IMR-90 (cell line): ENCODE measurements around the gene DCTD. TPM values are rescaled to one million over a fixed set of nuclear protein-coding genes. Genes with fewer than 3 reads are reported as not detected.

ENCODE experiments used
- ATAC-seq: fragments of 200-7000 bp; cut with Tn5 transposase; 2 replicates; pipeline ENCODE4 v1.9.1; 2020; ENCODE audit warnings: low read depth, mild to moderate bottlenecking, moderate library complexity
- BruUV-seq: library from RNA; stranded (reverse); fragments of 400-500 nt; replicated peaks from 2 replicates; lab custom pipeline; 2021; lab: Mats Ljungman, UMichigan
- CTCF ChIA-PET: fragments of 300-600 bp; formaldehyde crosslinking; extraction: SDS; loops from one replicate; lab custom pipeline; 2021; ENCODE audit warnings: antibody characterized with exemption; lab: Yijun Ruan, JAX
- POLR2A ChIA-PET: fragments of 300-600 bp; sonication (Branson Sonifier 250); formaldehyde crosslinking; loops from one replicate; lab custom pipeline; 2022; ENCODE audit warnings: antibody characterized with exemption; ENCODE audit not compliant: unreplicated experiment; lab: Charles Lee
- DNase-seq: peaks from one replicate; pipeline ENCODE4 v3.0.0; 2013
- H2AFZ ChIP-seq: replicated peaks from 2 replicates; pipeline ENCODE3; 2013; ENCODE audit warnings: low read length, mild to moderate bottlenecking; ENCODE audit not compliant: poor library complexity
- H2AK5ac ChIP-seq: 2 replicates; pipeline ENCODE4 v1.6.1; 2013; ENCODE audit warnings: low read depth, low read length, inconsistent platforms
- H2AK9ac ChIP-seq: replicated peaks from 2 replicates; pipeline ENCODE3; 2013; ENCODE audit warnings: mild to moderate bottlenecking, low read depth, low read length, moderate library complexity; ENCODE audit not compliant: poor library complexity
- H2BK120ac ChIP-seq: 2 replicates; pipeline ENCODE4 v1.6.1; 2013; ENCODE audit warnings: low read depth, low read length, inconsistent platforms
- H2BK15ac ChIP-seq: 3 replicates; pipeline ENCODE4 v1.6.1; 2013; ENCODE audit warnings: low read depth, low read length, inconsistent platforms
- H2BK20ac ChIP-seq: 2 replicates; pipeline ENCODE4 v1.6.1; 2013; ENCODE audit warnings: low read depth, mild to moderate bottlenecking, inconsistent platforms, low read length, moderate library complexity
- H2BK5ac ChIP-seq: 2 replicates; pipeline ENCODE4 v1.6.1; 2013; ENCODE audit warnings: mild to moderate bottlenecking, low read depth, low read length, inconsistent platforms; ENCODE audit not compliant: poor library complexity, severe bottlenecking
- H3K14ac ChIP-seq: replicated peaks from 2 replicates; pipeline ENCODE4 v1.6.1; 2013; ENCODE audit warnings: low read depth, low read length, inconsistent platforms
- H3K18ac ChIP-seq: 2 replicates; pipeline ENCODE4 v1.6.1; 2013; ENCODE audit warnings: low read depth, low read length, control low read depth
- H3K23ac ChIP-seq: 2 replicates; pipeline ENCODE4 v1.6.1; 2013; ENCODE audit warnings: low read depth, low read length, inconsistent platforms
- H3K27ac ChIP-seq: 2 replicates; pipeline ENCODE4 v1.5.1; 2013; ENCODE audit warnings: mild to moderate bottlenecking, control low read depth, low read length; ENCODE audit not compliant: insufficient read depth
- H3K27me3 ChIP-seq: 2 replicates; pipeline ENCODE4 v1.6.1; 2013; ENCODE audit warnings: low read length; ENCODE audit not compliant: control insufficient read depth, insufficient read depth
- H3K36me3 ChIP-seq: 2 replicates; pipeline ENCODE4 v1.6.1; 2013; ENCODE audit warnings: low read length, mixed read lengths; ENCODE audit not compliant: control insufficient read depth, insufficient read depth
- H3K4ac ChIP-seq: 2 replicates; pipeline ENCODE4 v1.6.1; 2013; ENCODE audit warnings: low read depth, low read length, inconsistent platforms
- H3K4me1 ChIP-seq: 2 replicates; pipeline ENCODE4 v1.6.1; 2013; ENCODE audit warnings: low read length, mixed read lengths; ENCODE audit not compliant: control insufficient read depth, insufficient read depth
- H3K4me2 ChIP-seq: 2 replicates; pipeline ENCODE4 v1.6.1; 2013; ENCODE audit warnings: low read depth, mild to moderate bottlenecking, control low read depth, low read length, moderate library complexity
- H3K4me3 ChIP-seq: 2 replicates; pipeline ENCODE4 v1.5.1; 2013; ENCODE audit warnings: low read depth, mild to moderate bottlenecking, control low read depth, low read length, moderate library complexity; ENCODE audit not compliant: insufficient read depth
- H3K56ac ChIP-seq: 2 replicates; pipeline ENCODE4 v1.6.1; 2013; ENCODE audit warnings: low read length, inconsistent platforms; ENCODE audit not compliant: insufficient read depth; ENCODE audit errors: extremely low read depth
- H3K79me1 ChIP-seq, 2 experiments: 2 replicates each; pipeline ENCODE4 v1.6.1; 2013; ENCODE audit warnings: low read length in 2 of 2, inconsistent platforms in 1 of 2, low read depth in 1 of 2
- H3K9ac ChIP-seq: 2 replicates; pipeline ENCODE4 v1.6.1; 2013; ENCODE audit warnings: low read depth, low read length, control low read depth
- H3K9me1 ChIP-seq: 2 replicates; pipeline ENCODE4 v1.6.1; 2013; ENCODE audit warnings: low read length, inconsistent platforms; ENCODE audit not compliant: insufficient read depth
- H3K9me3 ChIP-seq: 2 replicates; pipeline ENCODE4 v1.6.1; 2013; ENCODE audit warnings: low read length; ENCODE audit not compliant: control insufficient read depth, insufficient read depth
- H4K20me1 ChIP-seq: 2 replicates; pipeline ENCODE4 v1.6.1; 2013; ENCODE audit warnings: low read length, inconsistent platforms; ENCODE audit not compliant: insufficient read depth
- H4K5ac ChIP-seq: 2 replicates; pipeline ENCODE4 v1.6.1; 2013; ENCODE audit warnings: mild to moderate bottlenecking, low read depth, low read length, control low read depth
- H4K8ac ChIP-seq, 2 experiments: 2 replicates each; pipeline ENCODE4 v1.6.1; 2013; ENCODE audit warnings: low read depth in 2 of 2, low read length in 2 of 2, control low read depth in 1 of 2, inconsistent platforms in 1 of 2
- H4K91ac ChIP-seq: 2 replicates; pipeline ENCODE4 v1.6.1; 2013; ENCODE audit warnings: low read depth, low read length, inconsistent platforms; ENCODE audit not compliant: insufficient read depth
- BHLHE40 ChIP-seq: fragments of 150-350 bp; IDR thresholded peaks from 2 replicates; pipeline ENCODE4 v1.6.1; 2016; ENCODE audit warnings: mild to moderate bottlenecking, low read depth, low read length
- CEBPB ChIP-seq: IDR thresholded peaks from 2 replicates; pipeline ENCODE4 v1.6.1; 2012; ENCODE audit warnings: low read depth, low read length, improper control_type of control experiment
- CHD1 ChIP-seq: IDR thresholded peaks from 2 replicates; pipeline ENCODE4 v1.6.1; 2012; ENCODE audit warnings: low read depth, low read length, improper control_type of control experiment
- ELK1 ChIP-seq: fragments of 150-350 bp; IDR thresholded peaks from 2 replicates; pipeline ENCODE4 v1.6.1; 2016; ENCODE audit warnings: low read depth, mild to moderate bottlenecking, low read length, moderate library complexity, borderline replicate concordance
- FOS ChIP-seq: fragments of 150-350 bp; IDR thresholded peaks from 2 replicates; pipeline ENCODE4 v1.6.1; 2016; ENCODE audit warnings: low read depth, low read length
- MAFK ChIP-seq: IDR thresholded peaks from 2 replicates; pipeline ENCODE4 v1.6.1; 2012; ENCODE audit warnings: low read depth, low read length, improper control_type of control experiment
- MAZ ChIP-seq: IDR thresholded peaks from 2 replicates; pipeline ENCODE4 v1.6.1; 2012; ENCODE audit warnings: low read depth, mild to moderate bottlenecking, low read length, improper control_type of control experiment, moderate library complexity, borderline replicate concordance
- MXI1 ChIP-seq: IDR thresholded peaks from 2 replicates; pipeline ENCODE4 v1.6.1; 2012; ENCODE audit warnings: low read depth, mild to moderate bottlenecking, low read length, moderate library complexity, borderline replicate concordance
- NFE2L2 ChIP-seq: fragments of 150-350 bp; IDR thresholded peaks from 2 replicates; pipeline ENCODE4 v1.6.1; 2016; ENCODE audit warnings: low read depth, mild to moderate bottlenecking, low read length
- POLR2A ChIP-seq: IDR thresholded peaks from 2 replicates; pipeline ENCODE4 v1.6.1; 2012; ENCODE audit warnings: mild to moderate bottlenecking, low read depth, low read length
- RAD21 ChIP-seq: IDR thresholded peaks from 2 replicates; pipeline ENCODE4 v1.6.1; 2012; ENCODE audit warnings: low read length, improper control_type of control experiment
- RCOR1 ChIP-seq: IDR thresholded peaks from 2 replicates; pipeline ENCODE4 v1.6.1; 2012; ENCODE audit warnings: mild to moderate bottlenecking, low read length, improper control_type of control experiment; ENCODE audit not compliant: insufficient replicate concordance
- RFX5 ChIP-seq: IDR thresholded peaks from 2 replicates; pipeline ENCODE4 v1.8.0; 2012; ENCODE audit warnings: low read depth, mild to moderate bottlenecking, low read length, moderate library complexity
- SMC3 ChIP-seq: fragments of 150-350 bp; IDR thresholded peaks from 2 replicates; pipeline ENCODE4 v1.6.1; 2016; ENCODE audit warnings: low read depth, mild to moderate bottlenecking, antibody characterized with exemption, low read length, moderate library complexity
- USF2 ChIP-seq: fragments of 150-350 bp; IDR thresholded peaks from 2 replicates; pipeline ENCODE4 v1.6.1; 2017; ENCODE audit warnings: mild to moderate bottlenecking, antibody characterized with exemption, low read length, low read depth
- WGBS, 2 experiments: methylation state at CpG; one replicate each; pipeline versions ENCODE4 v1.1.5 to v1.1.7; 2013; ENCODE audit warnings: missing lambda C conversion rate in 2 of 2; ENCODE audit not compliant: insufficient read length in 1 of 2; ENCODE audit errors: extremely low coverage in 2 of 2; 5-methylcytosine and 5-hydroxymethylcytosine counted together
- dilution Hi-C: fragments of 300-500 bp; cut with HindIII; formaldehyde crosslinking; loops from one replicate; pipeline ENCODE4 v1.14.3; 2018; ENCODE audit warnings: low sequenced_read_pairs; ENCODE audit not compliant: unreplicated experiment
- in situ Hi-C: fragments of 300-500 bp; cut with MboI; formaldehyde crosslinking; loops from 3 replicates; pipeline ENCODE4 v1.14.3; 2019; ENCODE audit warnings: low sequenced_read_pairs, inconsistent platforms, mixed read lengths
- intact Hi-C: fragments of 100-400 bp; cut with micrococcal nuclease; formaldehyde crosslinking; loops from 2 replicates; pipeline ENCODE4 v1.10.0; 2022
- polyA plus RNA-seq, 3 experiments: library from polyadenylated mRNA; depleted of rRNA; stranded (reverse); fragments of >200 nt; gene quantifications; 2 replicates each; pipeline ENCODE4 v1.2.3, GENCODE V29; 2012; ENCODE audit warnings: low replicate concordance in 1 of 3
- total RNA-seq: library from RNA; depleted of rRNA; stranded (reverse); fragments of >200 nt; gene quantifications from 2 replicates; pipeline ENCODE4 v1.2.3, GENCODE V29; 2012
- TF ChIP-seq, protein P1 (sequence below): conservative IDR thresholded peaks from 2 replicates; pipeline ENCODE4 v1.5.1; 2012; ENCODE audit warnings: mild to moderate bottlenecking, low read depth, low read length, improper control_type of control experiment

DCTD gene
- total and polyA plus RNA-seq, 2 of the 4 experiments (the other 2 are of a cell fraction), result 90.3 to 127 TPM

- Histone ChIP-seq H4K8ac (no peak overlapping the region), H3K14ac (no peak overlapping the region), H3K18ac (no peak overlapping the region), H2BK15ac (no peak overlapping the region), H3K36me3 (no peaks in the 10 kb centered on the region), H4K5ac (no peak overlapping the region), H2AK5ac (no peak overlapping the region), H2AK9ac (no peak overlapping the region), H2AFZ (no peak overlapping the region), H3K9me1 (no peaks in the 10 kb centered on the region), H3K4me1 (no peaks in the 10 kb centered on the region), H4K91ac (no peak overlapping the region), H3K4me3 (no peak overlapping the region), H2BK5ac (no peak overlapping the region), H3K27me3 (no peaks in the 10 kb centered on the region), H3K27ac (no peak overlapping the region), H4K20me1 (no peaks in the 10 kb centered on the region), H3K4ac (no peak overlapping the region), H3K9ac (no peak overlapping the region), H2BK20ac (no peak overlapping the region), H3K79me1 (no peaks in the 10 kb centered on the region), H3K4me2 (no peak overlapping the region), H3K23ac (no peak overlapping the region), H3K56ac (no peak overlapping the region), H3K9me3 (no peaks in the 10 kb centered on the region), H2BK120ac (no peak overlapping the region)
- 95% methylated on average over 3 of the region's 9 CpGs; no CpG with 5 or more reads in 1 of the 2 experiments for WGBS, 2 experiments
- BruUV-seq, result no TSS peak
- DNase-seq, result no peak
- TF ChIP-seq POLR2A (no peak), MXI1 (no peak), RFX5 (no peak), MAZ (no peak), ELK1 (no peak), USF2 (no peak), BHLHE40 (no peak), CEBPB (no peak), RAD21 (no peak), RCOR1 (no peak), CHD1 (no peak), FOS (no peak), MAFK (no peak), SMC3 (no peak), NFE2L2 (no peak)
- TF ChIP-seq, protein P1, sequence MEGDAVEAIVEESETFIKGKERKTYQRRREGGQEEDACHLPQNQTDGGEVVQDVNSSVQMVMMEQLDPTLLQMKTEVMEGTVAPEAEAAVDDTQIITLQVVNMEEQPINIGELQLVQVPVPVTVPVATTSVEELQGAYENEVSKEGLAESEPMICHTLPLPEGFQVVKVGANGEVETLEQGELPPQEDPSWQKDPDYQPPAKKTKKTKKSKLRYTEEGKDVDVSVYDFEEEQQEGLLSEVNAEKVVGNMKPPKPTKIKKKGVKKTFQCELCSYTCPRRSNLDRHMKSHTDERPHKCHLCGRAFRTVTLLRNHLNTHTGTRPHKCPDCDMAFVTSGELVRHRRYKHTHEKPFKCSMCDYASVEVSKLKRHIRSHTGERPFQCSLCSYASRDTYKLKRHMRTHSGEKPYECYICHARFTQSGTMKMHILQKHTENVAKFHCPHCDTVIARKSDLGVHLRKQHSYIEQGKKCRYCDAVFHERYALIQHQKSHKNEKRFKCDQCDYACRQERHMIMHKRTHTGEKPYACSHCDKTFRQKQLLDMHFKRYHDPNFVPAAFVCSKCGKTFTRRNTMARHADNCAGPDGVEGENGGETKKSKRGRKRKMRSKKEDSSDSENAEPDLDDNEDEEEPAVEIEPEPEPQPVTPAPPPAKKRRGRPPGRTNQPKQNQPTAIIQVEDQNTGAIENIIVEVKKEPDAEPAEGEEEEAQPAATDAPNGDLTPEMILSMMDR, result no peak
- in situ Hi-C loops, result no loop called here
- ChIA-PET CTCF (interaction anchor here (0.6 kb wide), 1 partner anchor 8 kb away, joined by 6 read pairs; no protein-coding TSS in a partner anchor), POLR2A (no interaction called here)
- ATAC-seq, result no peak
- intact Hi-C loops, result no loop called here
- dilution Hi-C loops, result no loop called here
Measured at GRCh38 chr4:182871616-182872015, 45.6 kb downstream of the DCTD start.
